Mucosa of gallbladder (tissue), 1 donor: Measurements from ENCODE around the gene GRIK4. TPM values are rescaled to one million over a fixed set of nuclear protein-coding genes. Genes with fewer than 3 reads are reported as not detected.
A peak's percentile ranks its signal among the peaks of the same experiment; 100 is the strongest.
"Not testable (repeated sequence)": the region's sequence is repeated elsewhere in the genome, so short reads cannot be mapped to it uniquely, and the experiment has no call there.

Source experiments
- DNase-seq: peaks from one replicate; pipeline ENCODE4 v3.0.0-alpha.2; 2020; ENCODE audit warnings: low spot score
- total RNA-seq: library from RNA; stranded (reverse); gene quantifications from one replicate; pipeline ENCODE4 v1.2.1, GENCODE V29; 2021
- donor health status: DM: no; HTN: no; CAD: no.

Gene GRIK4
- total RNA-seq, 1 donor from 2014 or later, result 2.9 TPM

GRCh38 chr11:120994091-120994859 is 482.7 kb downstream of the GRIK4 start:
- DNase-seq, result no peak

- DNase-seq, result no peak
Observed at GRCh38 chr11:120995184-120995583, 483.6 kb downstream of the GRIK4 start.

GRCh38 chr11:120996973-120997372 is 485.4 kb downstream of the GRIK4 start:
- DNase-seq, result no peak

- no peak for DNase-seq
Observed at GRCh38 chr11:120998581-120998980, 487.0 kb downstream of the GRIK4 start.

GRCh38 chr11:121004206-121004840 is 492.8 kb downstream of the GRIK4 start:
- no peak for DNase-seq

- no peak for DNase-seq
Observed at GRCh38 chr11:121006922-121007321, 495.4 kb downstream of the GRIK4 start.

GRCh38 chr11:121008551-121008950 is 497.0 kb downstream of the GRIK4 start:
- DNase-seq, result no peak

GRCh38 chr11:121012091-121012490 is 500.5 kb downstream of the GRIK4 start:
- DNase-seq, result no peak

- DNase-seq, result no peak
Observed at GRCh38 chr11:121018746-121019145, 507.2 kb downstream of the GRIK4 start.

GRCh38 chr11:121021718-121022117 is 510.2 kb downstream of the GRIK4 start:
- not testable (repeated sequence) for DNase-seq

GRCh38 chr11:121023848-121024751 is 512.6 kb downstream of the GRIK4 start, which contains the start of gene TBCEL:
TBCEL (plus strand) TSS chr11:121024102; CDS start chr11:121045691, 21,589 bp downstream.
- DNase-seq, result peak; percentile 82

- DNase-seq, result no peak
Observed at GRCh38 chr11:121024989-121025388, 513.4 kb downstream of the GRIK4 start.

GRCh38 chr11:121029153-121029552 is 517.6 kb downstream of the GRIK4 start:
- DNase-seq, result no peak

- DNase-seq, result no peak
Observed at GRCh38 chr11:121029813-121030445, 518.4 kb downstream of the GRIK4 start.

GRCh38 chr11:121031167-121031566 is 519.6 kb downstream of the GRIK4 start:
- DNase-seq, result no peak

GRCh38 chr11:121031648-121032047 is 520.1 kb downstream of the GRIK4 start:
- DNase-seq, result not testable (repeated sequence)

- no peak for DNase-seq
Observed at GRCh38 chr11:121032546-121032945, 521.0 kb downstream of the GRIK4 start.

- no peak for DNase-seq
Observed at GRCh38 chr11:121033635-121034034, 522.1 kb downstream of the GRIK4 start.

- DNase-seq, result no peak
Observed at GRCh38 chr11:121035169-121035755, 523.7 kb downstream of the GRIK4 start.

- no peak for DNase-seq
Observed at GRCh38 chr11:121035780-121036179, 524.2 kb downstream of the GRIK4 start.

GRCh38 chr11:121037016-121037415 is 525.5 kb downstream of the GRIK4 start:
- DNase-seq, result no peak
